NCI-H1694 (cell line): Measurements from ENCODE around the gene PRR35.
"Not testable (repeated sequence)": the region's sequence is repeated elsewhere in the genome, so short reads cannot be mapped to it uniquely, and the experiment has no call there.

Experiments
- DNase-seq: peaks from one replicate; lab custom pipeline; 2025; lab: John Stamatoyannopoulos, UW

PRR35 gene

GRCh38 chr16:593807-594206 is 33.6 kb downstream of the PRR35 start:
- DNase-seq = no peak

DNA sequence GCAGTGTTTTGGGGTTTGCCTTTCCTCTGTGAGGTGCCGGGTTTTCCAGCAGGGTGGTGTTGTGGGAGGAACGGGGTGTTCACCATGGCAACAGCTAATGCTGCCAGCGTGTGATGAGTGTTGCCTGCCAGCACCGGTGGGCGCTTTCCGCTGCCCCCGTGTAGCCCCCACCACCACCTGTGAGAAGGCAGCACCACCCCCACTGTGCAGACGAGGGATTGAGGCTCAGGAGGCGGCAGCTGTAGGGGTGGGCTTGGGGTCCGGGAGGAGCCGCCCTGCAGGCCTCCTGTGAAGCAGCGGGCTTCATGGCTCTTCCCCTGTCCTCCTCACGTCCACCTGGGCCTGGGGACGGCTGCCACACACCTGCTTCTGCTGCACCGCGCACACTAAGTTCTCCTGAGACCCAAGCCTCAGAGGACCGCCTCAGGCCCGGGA is 34.9 kb downstream of the PRR35 start:
- no peak for DNase-seq

GRCh38 chr16:595942-596735 is 35.9 kb downstream of the PRR35 start:
- DNase-seq = no peak

GRCh38 chr16:596736-597060 is 36.5 kb downstream of the PRR35 start:
- no peak for DNase-seq

DNA sequence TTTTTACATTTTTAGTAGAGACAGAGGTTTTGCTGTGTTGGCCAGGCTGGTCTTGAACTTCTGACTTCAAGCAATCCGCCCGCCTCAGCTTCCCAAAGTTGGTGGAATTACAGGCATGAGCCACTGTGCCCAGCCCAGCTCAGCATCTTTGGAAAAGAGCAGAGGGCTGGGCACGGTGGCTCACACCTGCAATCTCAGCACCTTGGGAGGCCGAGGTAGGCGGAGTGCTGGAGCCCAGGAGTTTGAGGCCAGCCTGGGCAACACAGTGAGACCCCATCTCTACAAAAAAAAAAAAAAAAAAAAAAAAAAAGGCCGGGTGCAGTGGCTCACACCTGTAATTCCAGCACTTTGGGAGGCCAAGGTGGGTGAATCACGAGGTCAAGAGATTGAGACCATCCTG is 37.5 kb downstream of the PRR35 start:
- not testable (repeated sequence) for DNase-seq

- DNase-seq = no peak
Measured at GRCh38 chr16:598823-599739, 38.9 kb downstream of the PRR35 start.

DNA sequence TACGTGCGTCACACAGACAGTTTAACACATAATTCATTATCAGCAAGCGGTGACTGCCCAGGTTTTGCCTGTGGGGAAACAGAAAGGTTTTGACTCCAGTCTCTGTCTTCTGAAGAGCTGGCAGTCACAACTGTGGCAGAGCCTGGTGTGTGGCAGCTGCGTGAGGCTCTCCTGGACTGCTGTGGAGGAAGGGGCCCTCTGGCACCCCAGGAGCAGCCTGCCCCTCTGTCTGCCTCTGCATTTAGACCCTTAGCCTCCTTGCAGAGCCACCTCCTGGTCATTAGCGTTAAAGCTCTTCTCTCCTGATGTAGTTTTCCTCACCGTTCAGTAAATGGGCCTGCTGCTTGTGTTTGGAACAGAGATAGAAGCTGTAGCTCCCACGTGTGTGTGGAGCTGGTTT is 40.6 kb downstream of the PRR35 start:
- DNase-seq = peak; percentile 7

DNA sequence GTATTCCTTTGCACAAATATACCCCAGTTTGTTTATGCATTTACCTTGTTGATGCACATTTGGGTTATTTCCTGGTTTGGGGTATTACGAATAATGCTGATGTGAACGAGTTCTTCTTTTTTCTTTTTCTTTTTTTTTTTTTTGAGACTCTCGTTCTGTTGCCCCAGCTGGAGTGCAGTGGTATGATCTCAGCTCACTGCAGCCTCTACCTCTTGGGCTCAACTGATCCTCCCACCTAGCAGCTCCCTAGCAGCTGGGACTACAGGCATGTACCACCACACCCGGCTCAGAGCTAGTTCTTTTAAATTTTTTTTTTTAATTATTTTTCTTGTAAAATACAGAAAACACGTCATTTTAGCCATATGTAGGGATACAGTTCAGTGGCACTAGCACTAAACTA is 43.7 kb downstream of the PRR35 start:
- no peak for DNase-seq

GRCh38 chr16:606656-607307 is 46.6 kb downstream of the PRR35 start:
- no peak for DNase-seq

DNA sequence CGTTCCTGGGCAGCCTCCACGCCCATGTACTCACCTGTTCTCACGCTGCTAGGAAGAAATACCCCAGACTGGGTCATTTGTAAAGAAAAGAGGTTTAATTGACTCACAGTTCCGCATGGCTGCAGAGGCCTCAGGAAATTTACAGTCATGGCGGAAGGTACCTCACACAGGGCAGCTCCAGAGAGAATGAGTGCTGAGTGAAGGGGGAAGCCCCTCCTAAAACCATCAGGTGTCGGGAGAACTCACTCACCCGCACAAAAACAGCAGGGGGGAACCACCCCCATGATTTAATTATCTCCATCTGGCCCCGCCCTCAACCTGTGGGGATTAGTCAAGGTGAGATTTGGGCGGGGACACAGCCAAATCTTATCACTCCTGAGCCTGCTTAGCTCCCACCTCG is 47.8 kb downstream of the PRR35 start:
- DNase-seq = no peak

DNA sequence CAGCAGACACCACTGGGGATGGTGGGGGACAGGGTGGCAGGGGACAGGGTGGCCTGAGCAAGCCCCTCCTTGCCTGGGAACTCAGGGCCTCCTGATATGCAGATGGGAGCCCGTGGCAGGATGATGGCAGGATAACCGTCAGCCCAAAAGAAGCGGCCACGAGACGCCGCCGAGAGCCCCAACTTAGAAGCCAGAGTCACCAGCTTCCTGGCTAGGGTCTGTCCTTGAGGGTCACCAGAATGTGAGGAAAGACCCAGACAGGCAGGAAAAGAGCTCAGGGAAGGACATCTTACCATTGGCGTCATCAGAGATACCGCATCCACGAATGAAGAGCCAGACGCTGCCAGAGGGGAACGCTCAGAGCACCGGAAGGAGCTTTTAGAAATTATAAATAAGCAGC is 49.1 kb downstream of the PRR35 start:
- DNase-seq = no peak

- no peak for DNase-seq
Measured at GRCh38 chr16:609984-610383, 49.8 kb downstream of the PRR35 start.

DNA sequence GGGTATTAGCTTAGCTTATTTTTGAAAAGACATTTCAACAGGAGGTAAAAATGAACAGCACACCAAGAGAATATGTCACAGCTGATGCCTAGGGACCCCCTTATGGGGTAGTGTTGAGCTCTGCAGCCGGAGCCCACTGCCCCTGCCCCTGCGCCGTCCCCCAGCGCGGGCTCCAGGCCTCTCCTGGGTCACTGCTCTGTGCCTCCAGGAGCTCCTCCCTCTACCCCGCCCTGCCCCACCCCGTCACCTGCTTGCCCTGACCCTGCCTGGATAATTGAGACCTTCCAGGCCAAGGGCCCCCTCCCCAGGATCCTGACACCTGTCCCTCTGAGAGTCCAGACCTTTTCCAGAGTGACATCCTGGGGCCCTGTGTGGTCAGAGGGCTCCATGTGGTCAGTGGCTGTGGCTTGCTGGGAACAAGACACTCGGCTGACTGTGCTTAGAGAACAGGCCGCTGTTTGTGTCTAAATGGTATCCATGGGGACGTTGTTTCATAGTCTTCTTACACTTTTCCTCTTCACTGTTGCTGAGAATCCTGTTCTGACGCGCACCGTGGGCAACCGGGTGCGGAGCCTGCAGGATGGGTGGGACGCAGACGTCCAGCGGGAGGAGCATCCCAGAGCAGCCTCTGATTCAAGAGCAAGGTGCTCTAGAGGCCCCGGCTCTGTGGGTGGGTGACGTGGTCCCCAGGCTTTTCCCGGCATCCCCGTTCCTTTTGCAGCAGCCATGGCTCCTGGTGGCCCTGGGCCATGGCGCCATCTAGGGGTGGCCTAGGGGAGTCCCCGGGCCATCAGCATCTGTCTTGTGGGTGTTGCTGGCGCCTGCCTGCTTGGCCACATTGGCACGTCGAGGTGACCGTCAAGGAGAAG is 50.6 kb downstream of the PRR35 start:
- DNase-seq = peak; percentile 40

DNA sequence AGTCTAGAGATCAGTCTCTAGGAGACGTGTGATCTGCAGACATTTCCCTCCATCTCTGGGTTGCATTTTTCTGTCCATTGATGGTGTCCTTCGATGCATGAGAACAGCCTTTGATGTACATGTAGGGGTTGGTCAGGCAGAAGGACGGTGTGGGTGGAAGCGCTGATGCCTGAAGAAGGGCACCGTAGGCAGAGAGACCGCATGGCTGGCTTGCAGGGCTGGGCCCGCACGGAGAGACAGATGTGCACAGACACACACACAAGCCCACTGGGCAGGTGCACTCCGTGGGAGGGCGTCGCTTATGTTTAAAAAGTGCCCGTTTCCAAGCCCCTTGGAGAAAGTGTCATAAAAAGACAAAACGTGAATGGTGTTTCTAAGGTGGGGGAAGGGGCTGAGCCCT is 54.9 kb downstream of the PRR35 start:
- no peak for DNase-seq
